ENCODE data around the gene ARHGEF1.

GRCh38 chr19:41896581-41896942, 13.6 kb downstream of the ARHGEF1 start:
- TF ChIP-seq POLR2AphosphoS5 (IDR thresholded peaks at IDR 0.05; ENCODE audit: low read depth, low read length) (no peak), SIN3A (IDR thresholded peaks at IDR 0.05; ENCODE audit: borderline replicate concordance, insufficient read depth, low read length) (no peak)
- TF ChIP-seq, protein P1, sequence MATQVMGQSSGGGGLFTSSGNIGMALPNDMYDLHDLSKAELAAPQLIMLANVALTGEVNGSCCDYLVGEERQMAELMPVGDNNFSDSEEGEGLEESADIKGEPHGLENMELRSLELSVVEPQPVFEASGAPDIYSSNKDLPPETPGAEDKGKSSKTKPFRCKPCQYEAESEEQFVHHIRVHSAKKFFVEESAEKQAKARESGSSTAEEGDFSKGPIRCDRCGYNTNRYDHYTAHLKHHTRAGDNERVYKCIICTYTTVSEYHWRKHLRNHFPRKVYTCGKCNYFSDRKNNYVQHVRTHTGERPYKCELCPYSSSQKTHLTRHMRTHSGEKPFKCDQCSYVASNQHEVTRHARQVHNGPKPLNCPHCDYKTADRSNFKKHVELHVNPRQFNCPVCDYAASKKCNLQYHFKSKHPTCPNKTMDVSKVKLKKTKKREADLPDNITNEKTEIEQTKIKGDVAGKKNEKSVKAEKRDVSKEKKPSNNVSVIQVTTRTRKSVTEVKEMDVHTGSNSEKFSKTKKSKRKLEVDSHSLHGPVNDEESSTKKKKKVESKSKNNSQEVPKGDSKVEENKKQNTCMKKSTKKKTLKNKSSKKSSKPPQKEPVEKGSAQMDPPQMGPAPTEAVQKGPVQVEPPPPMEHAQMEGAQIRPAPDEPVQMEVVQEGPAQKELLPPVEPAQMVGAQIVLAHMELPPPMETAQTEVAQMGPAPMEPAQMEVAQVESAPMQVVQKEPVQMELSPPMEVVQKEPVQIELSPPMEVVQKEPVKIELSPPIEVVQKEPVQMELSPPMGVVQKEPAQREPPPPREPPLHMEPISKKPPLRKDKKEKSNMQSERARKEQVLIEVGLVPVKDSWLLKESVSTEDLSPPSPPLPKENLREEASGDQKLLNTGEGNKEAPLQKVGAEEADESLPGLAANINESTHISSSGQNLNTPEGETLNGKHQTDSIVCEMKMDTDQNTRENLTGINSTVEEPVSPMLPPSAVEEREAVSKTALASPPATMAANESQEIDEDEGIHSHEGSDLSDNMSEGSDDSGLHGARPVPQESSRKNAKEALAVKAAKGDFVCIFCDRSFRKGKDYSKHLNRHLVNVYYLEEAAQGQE (IDR thresholded peaks at IDR 0.05; ENCODE audit: insufficient read depth in 1 of 2, low read depth in 2 of 2, low read length in 2 of 2), result no peak

Data from PFSK-1 (cell line).